ENCODE measurements around the gene FBXW7.
A peak's percentile ranks its signal among the peaks of the same experiment; 100 is the strongest.

DNA sequence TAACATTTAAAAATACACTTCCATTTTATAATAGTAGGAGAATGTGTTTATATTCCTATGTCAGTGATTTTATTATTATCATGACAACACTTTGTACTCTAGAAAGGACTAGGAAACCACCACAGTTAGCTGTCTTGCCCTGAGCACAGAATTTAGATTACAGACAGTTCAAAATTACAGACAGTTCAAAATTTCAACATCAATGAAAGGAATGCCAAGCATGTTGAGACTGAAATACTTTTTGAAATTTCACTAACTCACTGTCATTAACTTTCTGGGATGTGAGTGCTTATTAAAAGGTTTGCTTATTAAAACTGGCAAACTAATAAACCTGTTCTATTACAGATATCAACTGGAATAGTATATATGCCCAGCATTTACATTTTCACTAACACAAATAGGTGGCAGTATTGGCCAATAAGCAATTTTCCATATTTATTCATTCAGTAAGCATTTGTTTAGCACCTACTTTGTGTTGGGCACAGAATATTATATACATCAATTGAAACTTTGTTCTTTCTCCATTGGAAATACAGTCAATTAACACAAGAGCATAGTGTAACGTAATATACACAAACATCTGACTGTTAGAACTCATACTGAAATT is 179.4 kb downstream of the FBXW7 start:
- TF ChIP-seq, protein P1, sequence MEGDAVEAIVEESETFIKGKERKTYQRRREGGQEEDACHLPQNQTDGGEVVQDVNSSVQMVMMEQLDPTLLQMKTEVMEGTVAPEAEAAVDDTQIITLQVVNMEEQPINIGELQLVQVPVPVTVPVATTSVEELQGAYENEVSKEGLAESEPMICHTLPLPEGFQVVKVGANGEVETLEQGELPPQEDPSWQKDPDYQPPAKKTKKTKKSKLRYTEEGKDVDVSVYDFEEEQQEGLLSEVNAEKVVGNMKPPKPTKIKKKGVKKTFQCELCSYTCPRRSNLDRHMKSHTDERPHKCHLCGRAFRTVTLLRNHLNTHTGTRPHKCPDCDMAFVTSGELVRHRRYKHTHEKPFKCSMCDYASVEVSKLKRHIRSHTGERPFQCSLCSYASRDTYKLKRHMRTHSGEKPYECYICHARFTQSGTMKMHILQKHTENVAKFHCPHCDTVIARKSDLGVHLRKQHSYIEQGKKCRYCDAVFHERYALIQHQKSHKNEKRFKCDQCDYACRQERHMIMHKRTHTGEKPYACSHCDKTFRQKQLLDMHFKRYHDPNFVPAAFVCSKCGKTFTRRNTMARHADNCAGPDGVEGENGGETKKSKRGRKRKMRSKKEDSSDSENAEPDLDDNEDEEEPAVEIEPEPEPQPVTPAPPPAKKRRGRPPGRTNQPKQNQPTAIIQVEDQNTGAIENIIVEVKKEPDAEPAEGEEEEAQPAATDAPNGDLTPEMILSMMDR (IDR thresholded peaks at IDR 0.05), result peak in 1 of 7 experiments; percentile 12
- TF ChIP-seq POLR2A (IDR thresholded peaks at IDR 0.05), result no peak

All from body of pancreas (tissue), 4 donors.